GM10266 (cell line): ENCODE results near the gene SPDYA.
"Not testable (repeated sequence)": the region's sequence is repeated elsewhere in the genome, so short reads cannot be mapped to it uniquely, and the experiment has no call there.

Experiments
- DNase-seq: peaks from one replicate; pipeline ENCODE4 v3.0.0; 2012; ENCODE audit errors: extremely low spot score
- CTCF ChIP-seq: IDR thresholded peaks from 2 replicates; pipeline ENCODE4 v1.5.1; 2012; ENCODE audit warnings: mild to moderate bottlenecking, low read depth; ENCODE audit not compliant: control insufficient read depth, insufficient read depth; ENCODE audit errors: missing control alignments

The SPDYA gene

DNA sequence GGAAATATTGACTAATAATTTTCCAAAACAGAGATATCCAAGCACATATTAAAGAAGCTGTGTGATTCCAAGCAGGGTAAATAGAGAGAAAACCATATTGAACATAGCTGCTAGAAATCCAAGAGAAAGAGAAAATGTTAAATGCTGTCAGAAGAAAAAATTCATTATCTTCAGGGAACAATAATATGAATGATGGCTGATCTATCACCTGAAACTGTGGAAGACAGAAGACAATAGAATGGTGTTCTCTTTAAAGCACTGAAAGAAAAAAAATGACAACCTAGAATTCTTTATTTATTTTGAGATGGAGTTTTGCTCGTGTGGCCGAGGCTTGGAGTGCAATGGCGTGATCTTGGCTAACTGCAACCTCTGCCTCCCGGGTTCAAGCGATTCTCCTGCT, 41.7 kb upstream of the SPDYA start:
- no peak for DNase-seq
- no peak for TF ChIP-seq CTCF

DNA sequence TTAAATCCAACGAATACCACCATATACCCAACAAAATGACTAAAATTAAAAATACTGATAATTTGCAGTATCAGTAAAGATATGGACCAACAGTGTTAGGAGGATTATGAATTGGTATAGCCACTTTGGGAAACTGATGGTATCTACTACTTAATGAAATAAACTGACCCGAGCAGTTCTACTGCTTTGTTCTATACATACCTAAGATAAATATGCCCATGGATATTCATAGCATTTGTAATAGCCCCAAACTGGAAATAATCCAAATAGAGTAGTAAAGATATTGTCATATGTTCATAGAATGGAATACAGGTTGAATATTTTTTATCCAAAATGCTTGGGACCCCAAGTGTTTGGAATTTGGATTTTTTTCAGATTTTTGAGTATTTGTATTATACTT, 38.3 kb upstream of the SPDYA start:
- no peak for TF ChIP-seq CTCF
- no peak for DNase-seq

DNA sequence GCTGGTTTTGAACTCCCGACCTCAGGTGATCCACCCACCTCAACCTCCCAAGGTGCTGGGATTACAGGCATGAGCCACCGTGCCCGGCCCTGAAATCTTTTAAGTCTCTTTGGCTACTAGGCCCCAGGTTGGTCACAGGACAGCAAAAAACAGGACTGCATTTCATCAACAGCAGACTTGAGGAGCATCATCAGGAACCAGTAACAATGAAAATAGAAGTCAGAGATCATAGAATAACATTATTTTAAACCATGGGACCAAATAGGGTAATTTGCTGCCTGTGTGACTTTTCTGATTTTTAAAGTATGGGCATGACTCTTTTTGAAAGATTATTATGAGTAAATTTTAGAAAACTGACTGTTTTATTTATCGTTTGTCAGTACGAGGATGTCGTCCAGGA, 34.2 kb upstream of the SPDYA start:
- TF ChIP-seq CTCF: no peak
- DNase-seq: no peak

DNA sequence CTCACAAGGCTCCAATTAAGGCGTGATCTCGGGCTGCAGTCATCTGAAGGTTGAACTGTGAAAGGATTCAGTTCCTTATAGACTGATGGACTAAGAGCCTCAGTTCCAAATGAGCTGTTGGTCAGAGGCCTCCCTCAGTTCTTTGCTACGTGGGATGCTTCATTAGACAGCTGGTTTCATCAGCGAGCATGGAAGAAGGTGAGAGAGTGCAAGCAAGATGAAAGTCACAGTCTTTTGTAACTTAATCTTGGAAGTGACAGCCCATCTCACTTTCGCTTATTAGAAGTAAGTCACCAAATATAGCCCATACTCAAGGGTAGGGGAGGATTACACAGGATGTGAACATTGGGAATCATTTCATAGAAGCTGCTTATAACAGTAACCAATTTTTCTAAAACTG, 32.2 kb upstream of the SPDYA start:
- no peak for DNase-seq
- TF ChIP-seq CTCF: no peak

DNA sequence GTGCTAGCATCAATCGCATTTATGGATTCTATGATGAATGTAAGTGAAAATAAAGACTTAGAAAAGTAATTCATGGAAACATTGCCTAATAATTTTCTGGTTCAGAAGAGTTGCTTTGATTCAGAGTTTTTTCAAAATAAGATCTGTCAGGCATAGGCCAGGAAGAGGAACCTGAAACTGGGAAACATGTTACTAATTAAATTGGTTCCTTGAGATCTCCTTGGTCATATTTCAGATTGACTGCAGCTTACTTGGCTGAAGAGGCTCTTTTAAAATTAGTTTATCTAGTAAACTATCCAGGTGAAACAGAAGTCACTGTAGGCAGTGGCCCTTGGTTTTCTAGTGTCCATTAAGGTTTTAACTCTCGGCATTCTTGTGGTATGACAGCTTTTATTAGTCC, 31.6 kb upstream of the SPDYA start:
- TF ChIP-seq CTCF: no peak
- no peak for DNase-seq

DNA sequence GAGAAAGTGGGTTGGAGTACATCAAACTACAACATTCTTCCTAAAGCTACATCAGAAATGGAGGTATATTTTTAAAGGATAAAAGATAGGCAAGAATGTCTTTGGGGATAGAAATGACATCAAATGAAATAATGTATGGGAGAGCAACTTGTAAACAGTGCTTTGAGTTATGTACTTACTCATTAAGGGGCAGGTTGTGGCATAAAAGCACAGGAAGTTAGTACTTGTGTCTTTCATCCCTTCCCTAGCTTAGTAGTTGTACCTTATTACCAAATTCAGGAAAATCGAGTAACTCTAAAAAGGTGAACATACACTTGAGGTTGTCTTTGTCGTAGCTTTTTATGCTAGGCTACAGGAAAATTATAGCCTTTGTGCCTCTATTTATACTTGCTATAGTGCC, 30.1 kb upstream of the SPDYA start:
- DNase-seq: no peak
- no peak for TF ChIP-seq CTCF

DNA sequence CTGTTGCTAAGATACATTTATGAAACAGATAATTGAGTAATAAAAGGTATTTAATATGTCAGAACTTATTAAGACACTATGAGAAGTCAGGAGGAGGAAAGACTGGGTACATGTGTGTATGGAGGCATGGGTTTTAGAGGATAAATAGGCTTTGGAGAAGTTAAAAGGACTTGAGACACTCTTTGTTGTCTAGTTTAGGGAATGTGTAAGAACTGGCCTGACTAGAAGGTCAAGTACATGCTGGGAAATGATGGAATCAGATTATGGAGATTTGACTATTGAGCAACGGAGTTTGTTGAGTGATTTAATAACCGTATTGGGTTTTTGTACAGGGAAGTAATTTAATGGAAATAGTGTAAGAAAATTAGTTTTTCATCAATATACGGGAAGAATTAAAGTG, 28.2 kb upstream of the SPDYA start:
- no peak for DNase-seq
- TF ChIP-seq CTCF: no peak

DNA sequence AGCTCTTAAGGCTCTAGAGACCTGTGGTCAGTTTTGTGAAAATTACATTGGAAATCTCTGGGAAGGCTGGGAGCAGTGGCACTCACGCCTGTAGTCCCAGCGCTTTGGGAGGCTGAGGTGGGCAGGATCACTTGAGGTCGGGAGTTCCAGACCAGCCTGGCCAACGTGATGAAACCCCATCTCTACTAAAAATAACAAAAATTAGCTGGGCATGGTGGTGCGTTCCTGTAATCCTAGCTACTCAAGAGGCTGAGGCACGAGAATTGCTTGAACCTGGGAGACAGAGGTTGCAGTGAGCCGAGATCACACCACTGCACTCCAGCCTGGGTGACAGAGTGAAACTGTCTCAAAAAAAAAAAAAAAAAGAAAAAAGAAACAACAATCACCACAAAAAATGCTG, 26.1 kb upstream of the SPDYA start:
- DNase-seq: not testable (repeated sequence)
